Measurements from ENCODE around the gene CACNA1C. TPM values are rescaled to one million over a fixed set of nuclear protein-coding genes. Genes with fewer than 3 reads are reported as not detected.
A peak's percentile ranks its signal among the peaks of the same experiment; 100 is the strongest.

The CACNA1C gene
- total and polyA plus RNA-seq, 4 donors: 4.3 to 114 (median 46.3) TPM

DNA sequence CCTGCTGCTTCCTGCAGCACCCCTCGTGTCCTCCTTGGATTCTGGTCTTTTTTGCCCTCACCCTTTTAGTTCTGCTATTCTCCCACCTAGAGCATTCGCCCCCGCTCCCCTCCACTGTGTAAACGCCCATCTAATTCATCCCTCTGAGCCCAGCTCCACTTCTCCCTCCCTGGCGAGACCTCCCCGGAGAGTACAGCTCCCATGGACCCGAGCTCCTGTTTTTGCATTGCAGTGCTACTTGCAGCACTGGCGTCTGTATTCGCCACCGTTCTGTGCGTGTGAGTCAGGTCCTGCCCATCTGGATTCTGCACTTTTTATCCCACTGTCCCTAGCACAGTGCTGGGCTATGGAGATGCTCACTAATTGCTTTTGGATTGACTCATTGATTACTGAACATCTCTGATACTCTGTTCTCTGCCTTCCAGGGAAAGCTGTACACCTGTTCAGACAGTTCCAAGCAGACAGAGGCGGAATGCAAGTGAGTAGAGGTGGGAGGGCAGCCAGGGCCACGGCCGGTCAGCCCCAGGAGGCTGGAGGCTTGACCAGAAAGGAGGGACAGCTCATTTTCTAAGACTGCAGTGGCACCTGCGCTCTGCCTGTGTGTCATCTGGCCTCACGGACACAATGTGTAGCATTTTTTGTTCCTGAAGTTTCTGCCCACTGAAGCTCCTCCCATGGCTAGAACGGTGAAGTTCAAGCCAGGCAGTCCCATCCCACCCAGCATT lies 553.6 kb downstream of the CACNA1C start:
- Histone ChIP-seq H3K9me3 (ENCODE audit: control insufficient read depth, low read length) (no peaks in the 10 kb centered on the region), H3K4me3 (ENCODE audit: low read length in 2 of 2) (no peak overlapping the region), H3K27ac (ENCODE audit: low read depth in 1 of 2, low read length in 2 of 2) (no peak overlapping the region), H3K27me3 (ENCODE audit: control insufficient read depth in 1 of 2, insufficient read depth in 2 of 2, low read length in 1 of 2) (no peaks in the 10 kb centered on the region), H3K36me3 (ENCODE audit: control insufficient read depth in 1 of 2, insufficient read depth in 2 of 2, low read length in 1 of 2) (peaks cover 5 to 11% of the 10 kb centered on the region in 2 donors), H3K4me1 (ENCODE audit: control insufficient read depth in 1 of 2, insufficient read depth in 2 of 2, low read length in 2 of 2) (no peaks in the 10 kb centered on the region)
- ATAC-seq (ENCODE audit: low FRiP score) (no peak), DNase-seq (peak in 1 of 2 donors; percentile 17)
- intact Hi-C loops (cut with DNase I): no loop called here
- 87% methylated on average over 17 of the region's 17 CpGs for WGBS, 2 donors

- H3K4me3 ChIP-seq (ENCODE audit: low read length in 2 of 2): no peak overlapping the region
- 86% methylated on average over 10 of the region's 10 CpGs for WGBS, 2 donors
- H3K36me3 ChIP-seq (ENCODE audit: control insufficient read depth in 1 of 2, insufficient read depth in 2 of 2, low read length in 1 of 2): peaks cover 5 to 7% of the 10 kb centered on the region in 2 donors
- no peak for ATAC-seq (ENCODE audit: low FRiP score)
- intact Hi-C loops (cut with DNase I): no loop called here
- DNase-seq: no peak
- H3K4me1 ChIP-seq (ENCODE audit: control insufficient read depth in 1 of 2, insufficient read depth in 2 of 2, low read length in 2 of 2): no peaks in the 10 kb centered on the region
- H3K27me3 ChIP-seq (ENCODE audit: control insufficient read depth in 1 of 2, insufficient read depth in 2 of 2, low read length in 1 of 2): no peaks in the 10 kb centered on the region
- H3K27ac ChIP-seq (ENCODE audit: low read depth in 1 of 2, low read length in 2 of 2): no peak overlapping the region
- no peaks in the 10 kb centered on the region for H3K9me3 ChIP-seq (ENCODE audit: control insufficient read depth, low read length)
Measured at GRCh38 chr12:2607881-2608607, 555.3 kb downstream of the CACNA1C start.

DNA sequence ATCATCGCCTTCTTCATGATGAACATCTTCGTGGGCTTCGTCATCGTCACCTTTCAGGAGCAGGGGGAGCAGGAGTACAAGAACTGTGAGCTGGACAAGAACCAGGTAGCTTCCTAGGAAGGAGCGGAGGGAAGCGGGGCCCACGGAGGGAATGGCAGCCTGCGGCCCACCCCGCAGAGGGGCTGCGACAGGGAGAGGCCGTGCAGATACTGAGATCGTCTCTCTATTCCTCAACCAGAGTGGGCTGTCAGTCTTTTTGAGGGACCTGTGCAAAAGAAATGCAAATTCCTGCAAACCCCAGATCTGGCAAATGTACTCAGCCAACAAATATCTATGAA lies 555.8 kb downstream of the CACNA1C start:
- DNase-seq (peak in 1 of 2 donors; percentile 32), ATAC-seq (ENCODE audit: low FRiP score) (no peak)
- Histone ChIP-seq H3K9me3 (ENCODE audit: control insufficient read depth, low read length) (no peaks in the 10 kb centered on the region), H3K4me3 (ENCODE audit: low read length in 2 of 2) (no peak overlapping the region), H3K4me1 (ENCODE audit: control insufficient read depth in 1 of 2, insufficient read depth in 2 of 2, low read length in 2 of 2) (no peaks in the 10 kb centered on the region), H3K36me3 (ENCODE audit: control insufficient read depth in 1 of 2, insufficient read depth in 2 of 2, low read length in 1 of 2) (peaks cover 3 to 7% of the 10 kb centered on the region in 2 donors), H3K27me3 (ENCODE audit: control insufficient read depth in 1 of 2, insufficient read depth in 2 of 2, low read length in 1 of 2) (no peaks in the 10 kb centered on the region), H3K27ac (ENCODE audit: low read depth in 1 of 2, low read length in 2 of 2) (no peak overlapping the region)
- 95 to 96% methylated on average over 12 of the region's 12 CpGs for WGBS, 2 donors
- intact Hi-C loops (cut with DNase I): no loop called here

DNA sequence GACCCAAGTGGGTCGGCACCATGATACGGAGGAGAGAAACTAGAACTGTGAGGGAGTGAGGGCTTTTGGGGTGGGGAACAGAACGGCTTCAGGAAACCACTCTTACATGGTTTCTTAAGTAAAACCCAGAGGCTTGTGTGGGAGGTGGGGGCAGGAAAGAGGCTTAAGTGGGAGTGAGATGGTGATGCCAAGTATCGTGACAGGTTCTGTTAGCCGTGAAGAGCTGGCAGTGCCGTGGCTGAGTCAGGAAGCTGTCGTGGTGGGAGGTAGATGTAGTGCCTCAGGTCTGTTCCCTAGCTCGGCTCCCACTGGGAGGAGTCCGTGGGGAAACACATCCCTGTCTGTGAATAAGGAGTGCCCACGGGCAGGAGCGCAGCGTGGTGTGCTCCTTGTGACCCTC lies 556.2 kb downstream of the CACNA1C start:
- Histone ChIP-seq H3K9me3 (ENCODE audit: control insufficient read depth, low read length) (no peaks in the 10 kb centered on the region), H3K27ac (ENCODE audit: low read depth in 1 of 2, low read length in 2 of 2) (no peak overlapping the region), H3K4me1 (ENCODE audit: control insufficient read depth in 1 of 2, insufficient read depth in 2 of 2, low read length in 2 of 2) (no peaks in the 10 kb centered on the region), H3K27me3 (ENCODE audit: control insufficient read depth in 1 of 2, insufficient read depth in 2 of 2, low read length in 1 of 2) (no peaks in the 10 kb centered on the region), H3K36me3 (ENCODE audit: control insufficient read depth in 1 of 2, insufficient read depth in 2 of 2, low read length in 1 of 2) (peaks cover 3 to 7% of the 10 kb centered on the region in 2 donors), H3K4me3 (ENCODE audit: low read length in 2 of 2) (no peak overlapping the region)
- no peak for ATAC-seq (ENCODE audit: low FRiP score)
- peak in 1 of 2 donors; percentile 25 for DNase-seq
- WGBS, 2 donors: 74 to 80% methylated on average over 12 of the region's 12 CpGs
- intact Hi-C loops (cut with DNase I): no loop called here

GRCh38 chr12:2610358-2610757 lies 557.6 kb downstream of the CACNA1C start:
- Histone ChIP-seq H3K27me3 (ENCODE audit: control insufficient read depth in 1 of 2, insufficient read depth in 2 of 2, low read length in 1 of 2) (no peaks in the 10 kb centered on the region), H3K9me3 (ENCODE audit: control insufficient read depth, low read length) (no peaks in the 10 kb centered on the region), H3K4me3 (ENCODE audit: low read length in 2 of 2) (no peak overlapping the region), H3K4me1 (ENCODE audit: control insufficient read depth in 1 of 2, insufficient read depth in 2 of 2, low read length in 2 of 2) (no peaks in the 10 kb centered on the region), H3K36me3 (ENCODE audit: control insufficient read depth in 1 of 2, insufficient read depth in 2 of 2, low read length in 1 of 2) (peaks cover 3 to 6% of the 10 kb centered on the region in 2 donors), H3K27ac (ENCODE audit: low read depth in 1 of 2, low read length in 2 of 2) (no peak overlapping the region)
- peak in 1 of 2 donors; percentile 25 for DNase-seq
- 97% methylated on average over 11 of the region's 11 CpGs for WGBS, 2 donors
- intact Hi-C loops (cut with DNase I): no loop called here
- no peak for ATAC-seq (ENCODE audit: low FRiP score)

DNA sequence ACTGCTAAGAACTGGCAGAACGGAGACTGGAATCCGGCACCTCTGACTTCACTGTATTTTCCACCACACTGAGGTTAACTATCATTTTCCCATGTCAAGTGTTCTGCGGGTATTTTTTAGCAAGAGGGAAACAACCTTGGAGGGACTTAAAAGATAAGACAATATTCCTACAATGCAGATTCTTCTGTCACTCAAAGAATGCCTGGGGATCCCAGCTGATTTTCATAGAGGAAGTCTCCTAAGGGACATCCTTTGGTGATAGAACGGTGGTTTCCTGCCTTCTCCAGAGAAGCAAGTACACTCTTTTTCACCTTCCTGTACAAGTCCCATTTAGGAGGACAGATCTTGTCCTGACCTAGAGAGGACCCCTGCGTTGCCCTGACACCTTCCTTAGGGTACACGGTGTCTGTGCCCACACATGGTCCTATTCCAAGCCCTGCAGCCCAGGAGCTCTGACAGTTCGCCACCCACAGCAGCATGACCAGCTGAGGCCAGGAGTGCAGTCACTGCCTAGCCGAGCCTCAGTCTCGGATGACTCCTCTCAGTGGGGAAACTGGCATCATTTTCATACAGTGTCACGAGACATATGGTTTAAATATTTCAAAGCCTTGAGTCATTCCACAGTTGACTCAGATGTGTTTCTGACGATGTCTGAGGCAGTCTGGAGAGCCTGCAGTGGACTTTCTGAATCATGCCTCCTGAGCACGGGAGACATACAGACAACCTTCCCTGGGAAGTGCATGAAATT lies 560.7 kb downstream of the CACNA1C start:
- intact Hi-C loops (cut with DNase I): no loop called here
- Histone ChIP-seq H3K4me3 (ENCODE audit: low read length in 2 of 2) (no peak overlapping the region), H3K27ac (ENCODE audit: low read depth in 1 of 2, low read length in 2 of 2) (peak overlapping the region in 1 of 2 donors; percentile 49), H3K27me3 (ENCODE audit: control insufficient read depth in 1 of 2, insufficient read depth in 2 of 2, low read length in 1 of 2) (no peaks in the 10 kb centered on the region), H3K4me1 (ENCODE audit: control insufficient read depth in 1 of 2, insufficient read depth in 2 of 2, low read length in 2 of 2) (no peaks in the 10 kb centered on the region), H3K36me3 (ENCODE audit: control insufficient read depth in 1 of 2, insufficient read depth in 2 of 2, low read length in 1 of 2) (peaks cover 0 to 7% of the 10 kb centered on the region in 2 donors), H3K9me3 (ENCODE audit: control insufficient read depth, low read length) (no peaks in the 10 kb centered on the region)
- 33 to 36% methylated on average over 12 of the region's 12 CpGs for WGBS, 2 donors
- DNase-seq (peak; percentile 81 to 88), ATAC-seq (ENCODE audit: low FRiP score) (peak; percentile 76)

DNA sequence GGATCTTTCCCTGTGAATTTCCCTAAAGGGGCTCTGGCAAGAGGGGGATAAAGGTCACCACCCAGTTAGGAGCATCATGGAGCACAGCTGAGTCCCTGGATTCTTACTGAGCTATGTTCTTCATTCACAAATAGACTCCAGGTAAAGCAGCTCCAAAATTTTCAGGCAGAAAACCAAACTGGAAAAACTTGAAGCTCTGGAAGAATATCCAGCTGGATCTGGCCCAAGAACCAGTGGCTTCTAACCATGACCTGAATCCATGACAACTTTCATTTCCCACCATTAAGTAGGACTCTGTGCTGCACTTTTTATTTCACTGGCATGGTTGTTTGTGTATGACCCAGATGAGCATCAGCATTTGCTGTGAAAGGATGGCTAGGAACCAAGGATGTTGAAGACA lies 561.6 kb downstream of the CACNA1C start:
- H3K4me1 ChIP-seq (ENCODE audit: control insufficient read depth in 1 of 2, insufficient read depth in 2 of 2, low read length in 2 of 2): no peaks in the 10 kb centered on the region
- intact Hi-C loops (cut with DNase I): no loop called here
- peaks cover 0 to 7% of the 10 kb centered on the region in 2 donors for H3K36me3 ChIP-seq (ENCODE audit: control insufficient read depth in 1 of 2, insufficient read depth in 2 of 2, low read length in 1 of 2)
- H3K27me3 ChIP-seq (ENCODE audit: control insufficient read depth in 1 of 2, insufficient read depth in 2 of 2, low read length in 1 of 2): no peaks in the 10 kb centered on the region
- DNase-seq: peak in 1 of 2 donors; percentile 1
- no peak for ATAC-seq (ENCODE audit: low FRiP score)
- no peaks in the 10 kb centered on the region for H3K9me3 ChIP-seq (ENCODE audit: control insufficient read depth, low read length)
- no peak overlapping the region for H3K4me3 ChIP-seq (ENCODE audit: low read length in 2 of 2)
- H3K27ac ChIP-seq (ENCODE audit: low read depth in 1 of 2, low read length in 2 of 2): peak overlapping the region in 1 of 2 donors; percentile 45

GRCh38 chr12:2615665-2616402 lies 563.0 kb downstream of the CACNA1C start:
- peak in 1 of 2 donors; percentile 19 for DNase-seq
- WGBS, 2 donors: 74 to 77% methylated on average over 14 of the region's 14 CpGs
- Histone ChIP-seq H3K27ac (ENCODE audit: low read depth in 1 of 2, low read length in 2 of 2) (peak overlapping the region in 1 of 2 donors; percentile 25), H3K4me3 (ENCODE audit: low read length in 2 of 2) (no peak overlapping the region), H3K9me3 (ENCODE audit: control insufficient read depth, low read length) (no peaks in the 10 kb centered on the region), H3K4me1 (ENCODE audit: control insufficient read depth in 1 of 2, insufficient read depth in 2 of 2, low read length in 2 of 2) (no peaks in the 10 kb centered on the region), H3K27me3 (ENCODE audit: control insufficient read depth in 1 of 2, insufficient read depth in 2 of 2, low read length in 1 of 2) (no peaks in the 10 kb centered on the region), H3K36me3 (ENCODE audit: control insufficient read depth in 1 of 2, insufficient read depth in 2 of 2, low read length in 1 of 2) (peaks cover 0 to 6% of the 10 kb centered on the region in 2 donors)
- intact Hi-C loops (cut with DNase I): no loop called here
- ATAC-seq (ENCODE audit: low FRiP score): no peak
